Measurements from ENCODE around the gene PGRMC1. TPM values are rescaled to one million over a fixed set of nuclear protein-coding genes. Genes with fewer than 3 reads are reported as not detected.

Gene PGRMC1
- total and polyA plus RNA-seq, 2 experiments from 2014 or later = 163 to 307 TPM

DNA sequence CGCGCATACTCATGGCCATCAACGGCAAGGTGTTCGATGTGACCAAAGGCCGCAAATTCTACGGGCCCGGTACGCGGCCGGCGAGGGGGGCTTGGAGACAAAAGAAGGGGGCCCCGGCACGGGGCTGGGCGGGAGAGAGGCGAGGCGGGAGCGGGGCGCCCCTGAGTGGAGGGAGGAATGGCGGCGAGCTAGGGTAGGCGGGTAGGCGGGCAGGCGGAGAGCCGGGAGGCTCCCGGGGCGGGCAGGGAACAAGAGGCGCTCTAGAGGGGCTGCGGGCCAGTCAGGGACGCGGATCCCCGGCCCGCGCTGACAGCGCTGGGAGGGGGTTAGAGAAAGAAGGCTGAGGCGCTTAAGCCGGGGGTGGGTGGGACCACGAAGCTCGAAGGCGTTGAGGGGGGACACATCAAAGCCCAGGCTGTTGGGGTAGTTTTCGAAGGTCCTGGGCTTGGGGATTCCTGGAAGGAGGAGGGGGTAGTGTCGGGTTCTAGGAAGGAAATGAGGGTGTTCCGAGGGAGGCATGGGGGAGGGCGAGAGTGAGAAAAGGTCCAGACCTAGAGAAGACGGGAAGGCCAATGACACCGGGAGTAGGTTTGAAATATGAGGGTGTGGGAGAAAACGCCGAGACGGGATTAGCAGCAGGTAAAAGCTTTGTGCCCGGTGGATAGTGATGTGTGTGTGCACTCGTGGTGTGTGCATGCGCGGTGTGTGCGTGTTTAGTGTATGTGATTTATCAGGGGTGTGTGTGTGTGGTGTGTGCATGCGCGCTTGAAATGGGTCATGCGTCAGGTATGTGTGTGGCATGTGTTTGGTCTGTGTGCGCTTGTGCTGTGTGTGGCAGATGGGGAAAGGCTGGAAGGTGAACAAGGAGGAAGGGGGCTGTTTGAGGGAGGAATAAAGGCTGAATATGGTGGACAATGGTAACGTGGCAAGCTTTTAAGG lies 807 bp downstream of the PGRMC1 start:
- no peaks in the 10 kb centered on the region for H3K9me2 ChIP-seq (replicated peaks; ENCODE audit: insufficient read depth)
- no peaks in the 10 kb centered on the region for H3K27me3 ChIP-seq
- H3K4me3 ChIP-seq = peak overlapping the region; percentile 83
- H3K4me2 ChIP-seq = peak overlapping the region; percentile 74
- peak overlapping the region; percentile 94 for H3K27ac ChIP-seq
- H2AFZ ChIP-seq = peak overlapping the region; percentile 26
- WGBS (ENCODE audit: low lambda C conversion rate, missing lambda C conversion rate) = 41% methylated on average over 32 of the region's 58 CpGs
- DNase-seq (ENCODE audit: low spot score) = peak; percentile 57
- no peaks in the 10 kb centered on the region for H3K36me3 ChIP-seq (replicated peaks; ENCODE audit: insufficient read depth, low read depth)
- TF ChIP-seq EZH2 (IDR thresholded peaks at IDR 0.05; ENCODE audit: borderline replicate concordance) (no peak), EZH2phosphoT487 (IDR thresholded peaks at IDR 0.05; ENCODE audit: low read depth, severe bottlenecking, unreplicated experiment) (no peak)
- TF ChIP-seq, protein P1, sequence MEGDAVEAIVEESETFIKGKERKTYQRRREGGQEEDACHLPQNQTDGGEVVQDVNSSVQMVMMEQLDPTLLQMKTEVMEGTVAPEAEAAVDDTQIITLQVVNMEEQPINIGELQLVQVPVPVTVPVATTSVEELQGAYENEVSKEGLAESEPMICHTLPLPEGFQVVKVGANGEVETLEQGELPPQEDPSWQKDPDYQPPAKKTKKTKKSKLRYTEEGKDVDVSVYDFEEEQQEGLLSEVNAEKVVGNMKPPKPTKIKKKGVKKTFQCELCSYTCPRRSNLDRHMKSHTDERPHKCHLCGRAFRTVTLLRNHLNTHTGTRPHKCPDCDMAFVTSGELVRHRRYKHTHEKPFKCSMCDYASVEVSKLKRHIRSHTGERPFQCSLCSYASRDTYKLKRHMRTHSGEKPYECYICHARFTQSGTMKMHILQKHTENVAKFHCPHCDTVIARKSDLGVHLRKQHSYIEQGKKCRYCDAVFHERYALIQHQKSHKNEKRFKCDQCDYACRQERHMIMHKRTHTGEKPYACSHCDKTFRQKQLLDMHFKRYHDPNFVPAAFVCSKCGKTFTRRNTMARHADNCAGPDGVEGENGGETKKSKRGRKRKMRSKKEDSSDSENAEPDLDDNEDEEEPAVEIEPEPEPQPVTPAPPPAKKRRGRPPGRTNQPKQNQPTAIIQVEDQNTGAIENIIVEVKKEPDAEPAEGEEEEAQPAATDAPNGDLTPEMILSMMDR (IDR thresholded peaks at IDR 0.05; ENCODE audit: poor library complexity) = no peak
- H3K9me3 ChIP-seq (ENCODE audit: low read depth) = no peaks in the 10 kb centered on the region
- H4K20me1 ChIP-seq (ENCODE audit: insufficient read depth, poor library complexity, severe bottlenecking) = peaks cover 16% of the 10 kb centered on the region
- peaks cover 55% of the 10 kb centered on the region for H3K79me2 ChIP-seq
- H3K4me1 ChIP-seq (ENCODE audit: insufficient read depth) = no peaks in the 10 kb centered on the region

- 33% methylated on average over 6 of the region's 6 CpGs for WGBS (ENCODE audit: low lambda C conversion rate, missing lambda C conversion rate)
- H3K4me1 ChIP-seq (ENCODE audit: insufficient read depth) = no peaks in the 10 kb centered on the region
- H3K27me3 ChIP-seq = no peaks in the 10 kb centered on the region
- H3K79me2 ChIP-seq = peaks cover 57% of the 10 kb centered on the region
- TF ChIP-seq EZH2 (IDR thresholded peaks at IDR 0.05; ENCODE audit: borderline replicate concordance) (no peak), EZH2phosphoT487 (IDR thresholded peaks at IDR 0.05; ENCODE audit: low read depth, severe bottlenecking, unreplicated experiment) (no peak)
- TF ChIP-seq, protein P1 (IDR thresholded peaks at IDR 0.05; ENCODE audit: poor library complexity) = no peak
- H3K9me2 ChIP-seq (replicated peaks; ENCODE audit: insufficient read depth) = no peaks in the 10 kb centered on the region
- H2AFZ ChIP-seq = no peak overlapping the region
- peak; percentile 10 for DNase-seq (ENCODE audit: low spot score)
- peak overlapping the region; percentile 83 for H3K4me3 ChIP-seq
- H3K36me3 ChIP-seq (replicated peaks; ENCODE audit: insufficient read depth, low read depth) = no peaks in the 10 kb centered on the region
- H3K27ac ChIP-seq = peak overlapping the region; percentile 94
- peaks cover 21% of the 10 kb centered on the region for H4K20me1 ChIP-seq (ENCODE audit: insufficient read depth, poor library complexity, severe bottlenecking)
- H3K9me3 ChIP-seq (ENCODE audit: low read depth) = no peaks in the 10 kb centered on the region
- peak overlapping the region; percentile 74 for H3K4me2 ChIP-seq
Observed at GRCh38 chrX:119237562-119237942, 1.5 kb downstream of the PGRMC1 start.

DNA sequence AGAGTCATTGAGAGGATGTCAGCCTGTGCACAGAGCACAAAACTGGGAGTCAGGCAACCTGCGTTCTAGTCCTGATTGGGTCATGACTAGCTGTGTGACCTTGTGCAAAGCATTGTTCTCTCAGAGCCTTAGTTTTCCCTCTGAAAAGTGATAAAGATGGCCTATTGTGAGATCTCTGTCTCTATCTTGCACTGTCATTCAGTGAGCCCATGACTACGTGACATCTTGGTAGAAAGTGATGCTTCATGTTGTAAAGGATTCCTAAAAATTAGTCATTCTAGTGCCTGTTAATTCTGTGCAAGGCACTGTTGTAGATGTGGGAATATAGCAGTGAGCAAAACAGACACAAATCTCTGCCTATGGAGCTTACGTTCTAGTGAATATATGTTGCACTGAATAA lies 2.5 kb downstream of the PGRMC1 start:
- H3K79me2 ChIP-seq = peaks cover 57% of the 10 kb centered on the region
- no peaks in the 10 kb centered on the region for H3K4me1 ChIP-seq (ENCODE audit: insufficient read depth)
- H3K9me3 ChIP-seq (ENCODE audit: low read depth) = no peaks in the 10 kb centered on the region
- no peaks in the 10 kb centered on the region for H3K9me2 ChIP-seq (replicated peaks; ENCODE audit: insufficient read depth)
- H2AFZ ChIP-seq = no peak overlapping the region
- no peak overlapping the region for H3K27ac ChIP-seq
- H3K36me3 ChIP-seq (replicated peaks; ENCODE audit: insufficient read depth, low read depth) = no peaks in the 10 kb centered on the region
- TF ChIP-seq, protein P1 (IDR thresholded peaks at IDR 0.05; ENCODE audit: poor library complexity) = no peak
- TF ChIP-seq EZH2phosphoT487 (IDR thresholded peaks at IDR 0.05; ENCODE audit: low read depth, severe bottlenecking, unreplicated experiment) (no peak), EZH2 (IDR thresholded peaks at IDR 0.05; ENCODE audit: borderline replicate concordance) (no peak)
- peaks cover 21% of the 10 kb centered on the region for H4K20me1 ChIP-seq (ENCODE audit: insufficient read depth, poor library complexity, severe bottlenecking)
- DNase-seq (ENCODE audit: low spot score) = no peak
- peak overlapping the region; percentile 74 for H3K4me2 ChIP-seq
- H3K4me3 ChIP-seq = no peak overlapping the region
- WGBS (ENCODE audit: low lambda C conversion rate, missing lambda C conversion rate) = 61% methylated on average over 3 of the region's 3 CpGs
- H3K27me3 ChIP-seq = no peaks in the 10 kb centered on the region

All from hepatocyte (in vitro differentiated cells).